ENCODE results near the gene SALL2. TPM values are rescaled to one million over a fixed set of nuclear protein-coding genes. Genes with fewer than 3 reads are reported as not detected.
A peak's percentile ranks its signal among the peaks of the same experiment; 100 is the strongest.

The SALL2 gene
- total RNA-seq, 1 experiment from 2014 or later, result 287 TPM

- H3K4me3 Mint-ChIP-seq, result peak overlapping the region in 1 of 2 experiments; percentile 34; a peak in 2 of 5 replicates
- H3K9me3 ChIP-seq (ENCODE audit: control insufficient read depth, low read depth, low read length), result no peaks in the 10 kb centered on the region
- H3K27me3 Mint-ChIP-seq (ENCODE audit: low read depth), result no peaks in the 10 kb centered on the region
- no peak overlapping the region for H4K8ac ChIP-seq (replicated peaks; ENCODE audit: insufficient read length, low read depth, low read length)
- no peak overlapping the region for H3K23ac ChIP-seq (ENCODE audit: insufficient read length, low read depth, low read length)
- no peak overlapping the region for H3T11ph ChIP-seq (ENCODE audit: low read length)
- H3K79me2 ChIP-seq (ENCODE audit: insufficient read depth, low read length), result no peaks in the 10 kb centered on the region; the same call in 1 of the 2 replicates
- H4K5ac ChIP-seq (ENCODE audit: insufficient read length, low read depth, low read length), result no peak overlapping the region
- no peak overlapping the region for H3K18ac ChIP-seq (ENCODE audit: insufficient read length, low read depth, low read length)
- H3K36me3 Mint-ChIP-seq (ENCODE audit: insufficient read depth in 1 of 3, low read depth in 3 of 3), result no peaks in the 10 kb centered on the region; a peak in 1 of 7 replicates
- H3K23me2 ChIP-seq (ENCODE audit: insufficient read length, low read depth, low read length, poor library complexity, severe bottlenecking), result peaks cover 4% of the 10 kb centered on the region
- H3K27ac Mint-ChIP-seq, result peak overlapping the region; percentile 63 to 98 (median 75); a peak in 5 of 7 replicates
- H2BK15ac ChIP-seq (ENCODE audit: low read depth, low read length), result no peak overlapping the region
- H3K4me2 ChIP-seq (ENCODE audit: insufficient read depth, insufficient read length, low read length), result no peak overlapping the region
- peaks cover 4% of the 10 kb centered on the region; the same call in 1 of the 2 replicates for H3K4me1 ChIP-seq (ENCODE audit: insufficient read depth, low read length)
- no peak overlapping the region for H2AFZ ChIP-seq (ENCODE audit: low read length)
- no peak overlapping the region for H2BK120ac ChIP-seq (ENCODE audit: low read depth, low read length, poor library complexity, severe bottlenecking)
- no peaks in the 10 kb centered on the region for H3K27me3 ChIP-seq (ENCODE audit: insufficient read depth, low read length)
- peaks cover 3 to 4% of the 10 kb centered on the region in 2 experiments; a peak in 2 of 5 replicates for H3K9me3 Mint-ChIP-seq
- no peaks in the 10 kb centered on the region for H4K20me1 ChIP-seq (ENCODE audit: control insufficient read depth, insufficient read depth, insufficient read length)
- no peak overlapping the region for H4K91ac ChIP-seq (ENCODE audit: insufficient read length, low read depth, low read length)
- no peak for DNase-seq
- no peak for TF ChIP-seq CTCF (conservative IDR thresholded peaks at IDR 0.05)
- no peak overlapping the region for H3K9ac ChIP-seq (ENCODE audit: extremely low read depth, insufficient read length, low read length)
- no peak overlapping the region; the same call in 1 of the 2 replicates for H3K14ac ChIP-seq (ENCODE audit: insufficient read depth, low read length)
- H2BK20ac ChIP-seq (ENCODE audit: low read depth, low read length, poor library complexity, severe bottlenecking), result no peak overlapping the region
- H3K4ac ChIP-seq (ENCODE audit: low read depth, low read length), result no peak overlapping the region
- no peak overlapping the region for H2AK5ac ChIP-seq (ENCODE audit: insufficient read length, low read length)
- no peaks in the 10 kb centered on the region for H3K79me1 ChIP-seq (ENCODE audit: insufficient read depth, low read depth, low read length, poor library complexity, severe bottlenecking)
- no peak overlapping the region for H3K27ac ChIP-seq (ENCODE audit: insufficient read length, low read depth, low read length)
- WGBS (ENCODE audit: extremely low coverage, insufficient read length, low lambda C conversion rate), result no CpG with 5 or more reads among the region's 9 CpGs
- peaks cover 43 to 57% of the 10 kb centered on the region in 2 experiments for H3K4me1 Mint-ChIP-seq
- no peak overlapping the region for H2BK5ac ChIP-seq (ENCODE audit: insufficient read length, low read length)
- H3K56ac ChIP-seq (ENCODE audit: insufficient read length, low read depth, low read length), result no peak overlapping the region
- H2BK12ac ChIP-seq (ENCODE audit: insufficient read length, low read depth, low read length), result peak overlapping the region; percentile 76
These were observed 15.4 kb upstream of the SALL2 start for GRCh38 chr14:21541413-21542074.

Measured in H9 (cell line).